DMS53 treated with DMSO at 0.1 percent for 48 hours (cell line): Measurements from ENCODE around the gene DLGAP1.
A peak's percentile ranks its signal among the peaks of the same experiment; 100 is the strongest.
"Not testable (repeated sequence)": the region's sequence is repeated elsewhere in the genome, so short reads cannot be mapped to it uniquely, and the experiment has no call there.

ENCODE experiments used
- DNase-seq: peaks from one replicate; lab custom pipeline; 2025; ENCODE audit not compliant: unreplicated experiment; lab: John Stamatoyannopoulos, UW

DLGAP1 gene

DNA sequence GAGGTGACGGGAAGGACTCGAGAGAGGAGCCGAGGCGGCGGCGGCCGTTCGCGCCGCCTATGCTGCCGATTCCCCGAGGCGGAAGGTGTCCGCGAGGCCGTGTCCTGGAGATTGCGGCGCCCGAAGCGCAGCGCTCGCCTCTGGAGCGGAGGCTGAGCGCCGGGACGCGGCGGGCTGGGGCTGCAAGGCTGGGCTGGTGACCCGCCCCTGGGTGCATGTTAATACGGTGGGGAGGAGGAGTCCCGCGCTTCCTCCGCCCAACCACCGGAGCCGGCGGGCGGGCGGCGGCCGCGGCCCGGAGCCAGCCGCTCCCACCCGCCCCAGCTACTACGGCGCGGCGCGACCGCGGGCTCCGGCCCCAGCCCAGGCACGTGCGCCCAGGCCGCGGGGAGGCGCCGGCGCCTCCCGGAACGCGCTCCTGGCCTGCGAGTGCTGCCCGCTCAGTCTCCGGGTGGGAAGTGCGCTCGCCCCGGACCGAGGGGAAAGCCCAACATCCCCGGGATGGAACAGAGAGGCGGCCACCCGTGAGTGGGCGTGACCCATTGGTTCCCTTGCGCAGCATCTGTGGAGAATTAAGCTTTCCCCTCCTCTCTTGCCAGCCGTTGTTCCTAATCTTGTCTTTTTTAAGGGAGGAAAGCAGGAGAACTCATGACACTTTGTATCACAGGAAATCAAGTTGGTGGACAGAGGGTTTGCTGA is at the start of gene DLGAP1:
TSS of gene DLGAP1 (minus strand) at position 195 of the 699 bp plus-strand sequence.
- no peak for DNase-seq

DNA sequence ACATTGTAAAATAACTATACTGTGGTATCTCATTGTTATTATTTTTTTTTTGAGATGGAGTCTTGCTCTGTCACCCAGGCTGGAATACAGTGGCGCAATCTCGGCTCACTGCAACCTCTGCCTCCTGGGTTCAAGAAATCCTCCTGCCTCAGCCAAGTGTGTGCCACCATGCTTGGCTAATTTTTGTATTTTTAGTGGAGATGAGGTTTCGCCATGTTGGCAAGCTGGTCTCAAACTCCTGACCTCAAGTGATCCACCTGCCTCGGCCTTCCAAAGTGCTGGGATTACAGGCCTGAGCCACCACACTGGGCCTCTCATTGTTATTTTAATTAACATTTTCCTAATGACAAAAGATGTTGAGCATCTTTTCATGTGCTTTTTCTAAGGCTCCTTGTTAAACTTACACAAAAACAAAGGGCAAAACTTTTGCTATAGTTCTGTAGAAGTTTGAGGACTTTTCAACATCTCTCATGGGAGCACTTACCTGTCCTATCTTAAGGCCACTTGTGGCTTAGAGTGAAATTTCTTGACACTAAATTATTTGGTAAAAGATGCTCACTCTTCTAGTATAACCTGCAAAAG is 39.7 kb upstream of the DLGAP1 start:
- not testable (repeated sequence) for DNase-seq

DNA sequence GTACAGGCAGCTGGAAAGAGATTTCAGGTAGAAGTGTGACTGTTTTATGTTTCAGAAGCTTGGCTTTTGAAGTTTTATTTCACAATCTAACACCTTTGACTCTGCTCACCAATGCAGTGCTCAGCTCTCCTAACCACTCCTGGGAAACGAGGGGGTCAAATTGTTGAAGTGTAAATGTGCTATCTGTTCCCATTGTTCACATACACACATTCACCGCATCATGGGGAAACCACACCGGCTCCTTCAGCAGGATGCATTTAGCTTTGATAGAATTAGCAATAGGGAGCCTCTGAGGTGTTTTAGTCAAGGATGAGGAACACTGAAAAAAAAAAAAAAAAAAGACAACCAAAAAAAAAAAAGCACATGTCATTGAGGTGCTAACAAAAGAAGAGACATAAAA is 13.4 kb upstream of the DLGAP1 start:
- no peak for DNase-seq

DNA sequence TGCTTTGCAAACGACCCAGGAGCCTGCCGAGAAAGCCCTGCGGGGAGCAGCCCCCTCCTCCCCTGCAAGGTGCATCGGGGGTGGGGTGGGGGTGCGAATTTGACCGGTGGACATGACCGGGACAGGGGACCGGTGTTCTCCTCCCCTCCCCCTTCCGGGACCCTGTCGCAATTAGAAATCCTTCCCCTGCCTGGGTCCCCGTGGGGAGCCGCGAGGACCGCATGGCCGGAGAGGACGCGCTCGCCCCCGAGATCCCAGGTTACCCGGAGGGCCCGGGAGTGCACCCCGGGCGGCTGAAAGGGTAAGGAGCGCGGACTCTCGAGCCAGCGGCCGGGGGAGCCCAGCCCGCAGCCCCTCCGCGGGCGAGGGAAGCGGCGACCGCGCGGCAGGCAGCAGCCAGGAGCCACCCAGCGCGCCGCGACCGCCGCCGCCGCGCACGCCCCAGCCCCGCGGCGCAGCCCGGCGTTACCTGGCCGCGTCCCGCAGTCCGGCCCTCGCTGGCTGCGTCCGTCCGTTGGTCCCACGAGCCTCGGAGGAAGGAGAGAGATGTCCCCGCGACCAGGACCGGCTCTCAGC is 482 bp downstream of the DLGAP1 start:
- no peak for DNase-seq

DNA sequence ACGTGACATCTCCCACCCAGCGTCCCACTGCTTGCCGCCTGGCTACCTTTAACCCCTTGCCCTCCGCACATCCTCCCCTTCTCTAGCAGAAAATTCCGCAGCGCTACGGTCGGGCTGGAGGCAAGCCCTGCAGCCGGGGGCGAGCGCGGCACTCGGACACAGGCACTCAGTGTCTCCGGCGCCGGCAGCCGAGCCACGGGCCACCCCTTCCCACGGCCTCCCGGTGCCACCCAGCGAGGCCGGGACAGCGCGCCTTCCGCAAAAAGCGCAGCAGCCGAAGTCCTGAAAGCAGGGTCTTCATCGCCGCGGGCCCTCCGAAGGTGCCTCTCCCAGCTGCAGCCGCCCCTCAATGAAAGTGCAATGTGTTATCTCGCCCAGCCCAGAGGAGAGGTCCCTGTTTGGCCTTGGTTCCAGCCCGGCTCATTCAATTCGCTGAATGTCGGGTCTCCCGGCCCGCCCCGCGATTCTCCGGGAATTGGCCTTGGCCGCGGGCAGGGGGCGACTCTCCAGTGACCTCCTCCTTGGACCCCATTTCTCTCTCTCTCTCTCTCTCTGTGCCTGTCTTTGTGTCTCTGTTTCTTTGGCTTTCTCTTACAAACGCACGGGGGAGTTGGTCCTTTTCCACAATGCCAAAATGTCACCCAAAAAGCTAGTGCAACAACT is 1.1 kb downstream of the DLGAP1 start:
- DNase-seq: no peak

DNA sequence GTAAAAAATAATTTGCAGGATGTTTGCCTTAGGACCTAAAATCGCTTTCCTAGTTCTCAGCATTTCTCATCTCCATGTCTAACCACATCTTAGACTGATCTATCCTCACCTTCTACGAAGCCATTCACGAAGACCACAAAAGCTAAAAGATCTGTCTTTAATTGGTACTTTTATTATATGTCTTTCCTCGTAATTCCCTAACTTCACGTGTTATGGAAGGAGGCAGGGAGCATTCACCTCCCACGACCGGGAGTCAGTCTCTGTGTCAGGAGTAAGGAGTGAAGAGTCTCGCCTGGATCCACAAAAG is 1.6 kb downstream of the DLGAP1 start:
- DNase-seq: no peak

DNA sequence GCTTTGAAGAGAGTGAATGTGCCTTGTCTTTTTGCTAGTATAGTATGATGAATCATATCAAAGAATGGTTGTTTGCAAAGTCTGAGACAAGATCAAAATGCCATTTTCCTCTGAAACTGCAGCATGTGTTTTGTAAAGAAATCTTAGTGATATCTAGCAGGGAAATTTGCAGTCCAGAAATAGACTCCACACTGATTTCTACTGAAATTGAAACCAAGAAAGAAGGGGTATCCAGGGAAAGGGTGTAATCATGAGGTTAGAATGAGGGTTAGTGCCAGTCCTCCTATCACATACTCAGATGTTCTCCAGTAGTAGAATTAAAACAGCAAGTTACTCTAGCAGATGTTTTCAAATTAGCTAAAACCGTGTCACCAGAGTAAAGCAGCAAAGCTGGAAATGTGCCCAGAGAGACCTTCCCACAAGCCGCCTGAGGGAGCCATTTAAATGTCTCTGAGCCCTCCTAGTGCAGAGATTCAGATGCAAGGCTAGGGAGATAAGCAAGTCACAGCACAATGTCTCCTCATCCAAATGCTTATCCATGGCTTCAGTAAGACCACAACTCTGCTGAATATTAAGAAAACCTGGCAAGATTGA is 4.9 kb downstream of the DLGAP1 start:
- DNase-seq: no peak

DNA sequence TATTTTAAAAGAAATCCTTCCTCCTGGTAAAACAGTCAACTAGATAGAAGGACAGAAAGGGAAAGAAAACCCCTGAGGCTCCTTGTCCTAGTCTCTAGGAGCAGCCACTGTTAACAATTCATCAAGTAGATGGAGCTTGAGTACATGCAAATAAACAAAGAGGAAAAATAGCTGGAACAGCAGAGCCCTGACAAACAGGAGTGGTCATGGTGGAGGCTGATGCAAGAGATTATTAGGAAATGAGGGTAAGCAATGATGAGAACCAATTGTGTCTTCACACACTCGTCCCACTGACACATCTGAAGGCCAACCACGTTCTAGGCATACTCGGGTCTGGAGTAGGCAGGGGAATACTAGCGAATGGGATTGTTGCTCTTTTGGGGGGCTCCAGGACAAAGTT is 9.2 kb downstream of the DLGAP1 start:
- no peak for DNase-seq

DNA sequence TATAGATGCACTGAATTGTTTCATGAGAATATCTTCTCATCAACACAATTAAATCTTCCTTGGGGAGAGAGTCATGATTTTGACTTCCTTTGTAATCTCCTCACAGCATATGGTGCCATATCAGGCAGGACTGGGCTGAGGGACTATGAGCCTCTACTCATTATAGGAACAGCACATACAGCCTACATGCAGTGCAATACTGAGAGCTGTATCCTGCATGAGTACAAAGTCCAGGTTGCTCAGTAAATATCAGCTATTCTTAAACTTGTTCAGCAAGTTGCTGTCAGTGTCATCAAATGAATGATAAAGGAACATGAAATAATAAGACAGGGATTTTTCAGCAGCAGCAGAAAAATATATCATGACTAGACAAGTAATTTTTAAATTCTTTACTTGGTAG is 10.8 kb downstream of the DLGAP1 start:
- peak; percentile 82 for DNase-seq

DNA sequence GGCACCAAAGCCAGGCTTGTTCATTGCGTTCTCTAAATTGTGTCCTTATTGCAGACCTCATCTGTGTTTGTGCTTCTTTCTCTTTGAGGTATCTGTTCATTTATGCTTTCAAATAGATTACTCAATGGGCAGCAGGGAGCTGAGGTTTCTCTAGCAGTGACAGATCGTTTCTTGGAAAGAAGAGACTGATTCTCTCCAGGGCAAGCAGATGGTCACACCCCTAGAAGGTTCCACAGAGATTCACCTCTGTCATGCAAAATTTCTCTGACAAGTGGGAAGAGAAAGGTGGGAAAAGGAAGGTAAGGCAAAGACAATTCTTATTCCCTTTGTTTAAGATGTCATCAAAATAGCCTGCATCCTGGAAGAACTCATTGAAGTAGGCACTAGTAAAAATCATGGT is 14.0 kb downstream of the DLGAP1 start:
- DNase-seq: no peak

DNA sequence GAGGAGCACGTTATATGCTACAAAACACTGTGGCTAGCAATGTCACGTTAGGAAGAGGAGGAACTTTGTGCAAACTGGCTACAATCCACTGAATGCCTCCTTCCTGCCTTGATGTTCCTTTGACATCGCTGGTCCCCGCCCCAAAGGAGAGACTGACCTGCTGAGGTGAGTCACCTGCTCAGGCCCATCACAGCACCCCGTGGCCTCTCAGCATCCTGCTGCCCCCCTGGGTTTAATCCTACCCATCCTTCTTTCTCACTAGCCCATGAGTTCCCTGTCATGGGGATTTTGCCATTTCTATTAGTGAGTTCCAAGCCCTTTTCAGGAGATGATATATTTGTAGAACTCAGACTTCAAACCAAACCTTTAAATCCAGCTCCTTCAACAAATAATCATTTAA is 16.2 kb downstream of the DLGAP1 start:
- no peak for DNase-seq

DNA sequence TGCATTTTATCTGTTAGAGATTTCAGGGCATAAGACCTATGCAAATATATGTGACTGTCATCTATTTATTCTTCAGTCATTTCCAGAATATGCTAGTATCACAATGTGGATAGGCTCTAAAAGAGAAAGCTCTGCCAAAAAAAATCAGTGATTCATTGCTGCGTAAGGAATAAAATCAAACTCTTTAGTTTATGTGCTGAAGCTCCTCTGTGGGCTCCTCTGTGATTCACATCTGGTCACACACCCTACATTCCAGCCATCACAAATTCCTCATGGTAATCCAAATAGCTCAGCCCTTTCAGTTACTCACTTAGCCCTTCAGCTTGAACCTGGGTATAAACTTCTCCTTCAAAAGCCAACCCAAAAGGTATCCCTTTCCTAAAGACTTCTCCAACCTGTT is 21.4 kb downstream of the DLGAP1 start:
- no peak for DNase-seq

DNA sequence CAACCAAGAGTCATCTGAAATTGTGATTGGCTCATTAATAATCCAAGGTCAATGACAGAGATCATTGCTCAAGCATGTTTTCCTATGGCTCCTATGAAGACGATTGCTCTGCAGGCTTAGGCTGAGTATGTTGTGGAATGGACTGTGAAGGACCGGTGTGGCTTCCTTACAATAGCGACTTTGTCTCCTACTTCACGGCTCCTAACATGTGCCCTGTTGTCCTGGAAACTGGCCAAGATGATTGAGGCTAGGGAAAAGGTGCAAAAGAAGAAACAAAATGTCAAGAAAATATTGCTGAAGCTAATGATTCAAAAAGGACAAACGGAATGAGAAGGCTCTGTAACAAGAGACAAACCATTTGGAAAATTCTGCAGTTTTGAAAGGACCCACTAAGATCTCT is 24.3 kb downstream of the DLGAP1 start:
- no peak for DNase-seq

DNA sequence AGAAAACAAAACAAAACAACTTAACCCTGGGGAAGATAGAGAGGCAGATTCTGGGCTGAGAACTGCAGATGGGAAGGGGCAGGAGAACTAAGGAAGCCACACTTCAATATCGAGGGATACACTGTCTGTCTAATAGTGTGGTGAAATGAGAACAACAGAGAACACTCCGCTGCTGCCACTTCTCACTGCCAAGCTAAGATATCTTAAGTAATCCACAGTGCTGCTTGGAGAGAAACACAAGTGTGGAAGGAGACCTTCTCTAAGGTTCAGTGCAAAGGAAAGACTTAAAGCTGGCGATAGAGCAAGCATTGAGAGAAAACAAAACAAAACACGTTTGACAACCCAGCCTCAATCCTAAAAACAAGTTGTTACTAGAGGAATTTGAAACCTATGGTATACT is 37.4 kb downstream of the DLGAP1 start:
- DNase-seq: no peak

DNA sequence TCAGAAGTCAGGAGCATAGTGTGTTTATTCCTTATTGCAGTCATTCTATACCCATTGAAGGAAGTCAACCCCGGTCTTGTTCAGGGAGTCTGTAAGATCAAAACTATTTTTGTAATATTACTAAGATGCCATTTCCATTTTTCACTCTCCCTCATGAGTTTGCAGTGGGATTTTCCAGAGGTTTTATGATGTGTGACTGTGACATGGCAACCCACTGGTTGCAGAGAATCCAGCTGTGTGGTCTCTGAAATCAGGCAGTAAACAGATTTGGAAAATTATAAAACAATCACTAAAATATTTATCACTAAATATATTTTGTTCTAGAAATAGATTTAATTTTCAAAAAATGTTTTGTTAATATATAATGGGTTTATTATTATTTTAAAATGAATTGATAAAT is 38.1 kb downstream of the DLGAP1 start:
- DNase-seq: no peak

DNA sequence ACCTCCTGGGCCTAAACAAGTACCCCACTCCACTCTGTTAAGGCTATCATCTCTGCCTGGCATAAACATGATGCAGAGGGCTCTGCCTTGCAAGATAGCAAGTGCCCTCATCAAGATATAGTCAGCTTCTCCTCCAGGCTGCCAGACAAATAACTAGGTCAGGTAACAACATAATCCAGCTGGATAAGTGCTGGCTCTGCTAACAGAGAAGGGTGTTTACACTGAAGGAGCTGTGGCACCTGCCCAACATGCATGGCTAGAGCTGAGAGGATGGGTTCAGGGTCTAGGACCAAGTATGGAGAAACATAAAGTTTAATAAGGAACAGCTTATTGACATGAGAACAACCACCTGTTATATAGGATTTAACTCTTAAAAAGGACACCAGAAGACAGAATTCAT is 42.8 kb downstream of the DLGAP1 start:
- DNase-seq: peak; percentile 25

DNA sequence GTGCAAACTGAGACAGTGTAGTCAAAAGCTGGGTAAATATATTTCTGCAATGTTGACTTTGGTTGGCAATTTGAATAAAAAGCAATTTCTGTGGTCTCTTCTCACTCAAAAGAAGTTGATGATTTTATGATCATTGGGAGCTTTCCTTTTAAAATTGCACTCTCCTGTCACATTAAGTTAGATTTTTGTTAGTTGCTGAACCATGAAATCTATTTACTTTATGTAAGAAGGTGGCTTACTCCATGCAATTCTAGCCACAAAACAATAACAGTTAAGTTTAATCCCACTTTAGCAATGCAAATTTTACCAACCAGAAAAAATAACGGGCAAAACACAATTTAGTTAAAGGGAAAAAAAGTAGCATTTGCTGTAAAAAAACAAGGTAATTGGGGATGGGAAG is 48.3 kb downstream of the DLGAP1 start:
- DNase-seq: no peak

DNA sequence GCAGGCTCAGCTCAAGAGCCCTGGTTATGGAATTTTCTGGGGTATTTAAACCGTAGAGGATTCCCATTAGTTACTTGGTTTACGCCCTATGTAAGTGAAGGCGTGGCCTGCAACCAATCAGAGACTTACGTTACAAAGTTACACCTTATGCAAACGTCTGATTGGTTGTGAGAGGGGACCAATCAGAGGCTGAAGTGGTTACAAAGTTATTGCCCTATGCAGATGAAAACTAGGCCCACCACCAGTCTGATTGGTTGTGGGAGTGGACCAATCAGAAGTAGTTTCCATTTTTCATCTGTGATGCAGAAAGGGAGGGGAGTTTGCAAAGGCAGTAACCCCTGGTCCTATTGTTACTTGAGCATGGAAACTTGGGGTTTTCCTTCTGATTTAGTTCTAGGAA is 49.1 kb downstream of the DLGAP1 start:
- DNase-seq: no peak

DNA sequence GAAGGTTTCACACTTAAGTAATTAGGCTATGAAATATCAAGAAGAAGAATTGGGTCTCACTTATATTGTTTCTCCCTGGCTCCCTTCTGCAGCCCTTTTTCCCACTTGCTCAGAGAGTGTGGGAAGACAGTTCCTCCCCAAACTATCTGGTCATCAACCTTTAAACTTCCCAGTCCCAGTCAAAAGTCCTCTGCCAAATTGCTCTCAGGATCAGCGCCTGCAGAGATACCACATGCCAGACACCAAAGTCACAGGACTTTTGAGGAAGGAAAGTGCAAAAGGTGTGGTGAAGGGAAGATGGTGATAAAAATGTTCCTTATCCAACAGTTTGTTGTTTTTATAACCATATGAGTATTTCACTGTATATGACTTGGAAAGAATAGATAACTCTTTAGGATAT is 51.3 kb downstream of the DLGAP1 start:
- DNase-seq: no peak

DNA sequence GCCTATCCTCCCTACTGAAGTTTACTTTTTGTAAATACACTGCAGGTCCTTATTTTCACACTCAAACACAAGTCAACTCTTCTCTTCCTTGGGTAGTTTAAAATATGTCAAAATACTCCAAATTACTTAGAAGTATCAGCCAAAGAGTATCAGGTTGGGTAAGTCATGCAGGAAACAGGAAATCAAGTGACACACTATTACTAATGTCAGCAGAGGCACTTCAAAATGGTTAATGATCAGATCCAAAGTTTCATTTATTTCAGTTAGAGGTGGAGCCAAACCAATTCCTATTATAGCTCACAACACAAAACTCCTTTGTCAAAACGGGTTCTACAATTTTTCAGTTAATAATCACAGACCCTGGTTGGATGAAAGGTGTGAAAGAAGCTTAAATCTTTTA is 54.2 kb downstream of the DLGAP1 start:
- no peak for DNase-seq

DNA sequence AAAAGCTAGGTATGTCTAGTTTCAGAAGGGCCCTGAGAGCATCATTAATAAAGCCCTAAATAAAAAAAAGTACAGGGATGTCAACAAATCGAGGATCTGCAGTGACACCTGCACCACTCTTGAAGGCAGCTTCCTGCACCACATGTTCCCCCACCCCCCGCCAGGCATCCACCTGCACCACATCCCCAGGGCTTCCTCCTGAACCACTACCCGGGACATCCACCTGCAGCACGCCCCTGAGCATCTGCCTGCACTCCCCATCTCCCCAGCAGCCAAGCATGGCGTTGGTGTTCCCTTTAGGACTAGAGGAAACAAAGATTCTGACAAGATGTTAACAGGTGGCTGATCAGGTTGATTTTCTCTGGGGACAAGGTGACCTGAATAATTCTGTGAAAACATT is 55.2 kb downstream of the DLGAP1 start:
- DNase-seq: no peak

DNA sequence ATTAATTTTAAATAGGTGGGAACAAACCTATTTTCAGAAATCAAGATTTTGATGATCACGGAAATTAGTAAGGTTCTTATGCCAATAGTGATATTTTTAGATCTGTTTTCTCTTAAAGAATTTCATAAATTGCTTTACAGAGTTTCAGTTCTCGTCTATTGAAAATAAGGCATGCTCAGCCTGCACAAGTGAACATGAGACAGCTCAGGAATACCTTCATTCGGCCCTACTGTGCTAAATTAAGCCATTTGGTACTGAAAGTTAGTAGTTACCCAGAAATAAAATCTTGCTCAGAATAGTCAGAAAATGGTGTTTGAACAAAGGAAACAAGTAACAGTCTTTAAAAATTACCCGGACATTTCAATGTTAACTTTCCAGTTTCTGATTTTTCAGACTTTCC is 60.4 kb downstream of the DLGAP1 start:
- DNase-seq: no peak
